GM18951 (cell line): ENCODE data around the gene TMPRSS2.

Source experiments
- POLR2A ChIP-seq: IDR thresholded peaks from 4 replicates; pipeline ENCODE4 v1.6.1; 2011; ENCODE audit warnings: mild to moderate bottlenecking; ENCODE audit not compliant: insufficient read length, insufficient read depth; ENCODE audit errors: extremely low read depth
- in situ Hi-C: fragments of 300-500 bp; cut with MboI; formaldehyde crosslinking; loops from one replicate; pipeline ENCODE4 v1.12.0; 2022; ENCODE audit warnings: low sequenced_read_pairs, mixed read lengths, inconsistent platforms; ENCODE audit not compliant: unreplicated experiment

TMPRSS2 gene

DNA sequence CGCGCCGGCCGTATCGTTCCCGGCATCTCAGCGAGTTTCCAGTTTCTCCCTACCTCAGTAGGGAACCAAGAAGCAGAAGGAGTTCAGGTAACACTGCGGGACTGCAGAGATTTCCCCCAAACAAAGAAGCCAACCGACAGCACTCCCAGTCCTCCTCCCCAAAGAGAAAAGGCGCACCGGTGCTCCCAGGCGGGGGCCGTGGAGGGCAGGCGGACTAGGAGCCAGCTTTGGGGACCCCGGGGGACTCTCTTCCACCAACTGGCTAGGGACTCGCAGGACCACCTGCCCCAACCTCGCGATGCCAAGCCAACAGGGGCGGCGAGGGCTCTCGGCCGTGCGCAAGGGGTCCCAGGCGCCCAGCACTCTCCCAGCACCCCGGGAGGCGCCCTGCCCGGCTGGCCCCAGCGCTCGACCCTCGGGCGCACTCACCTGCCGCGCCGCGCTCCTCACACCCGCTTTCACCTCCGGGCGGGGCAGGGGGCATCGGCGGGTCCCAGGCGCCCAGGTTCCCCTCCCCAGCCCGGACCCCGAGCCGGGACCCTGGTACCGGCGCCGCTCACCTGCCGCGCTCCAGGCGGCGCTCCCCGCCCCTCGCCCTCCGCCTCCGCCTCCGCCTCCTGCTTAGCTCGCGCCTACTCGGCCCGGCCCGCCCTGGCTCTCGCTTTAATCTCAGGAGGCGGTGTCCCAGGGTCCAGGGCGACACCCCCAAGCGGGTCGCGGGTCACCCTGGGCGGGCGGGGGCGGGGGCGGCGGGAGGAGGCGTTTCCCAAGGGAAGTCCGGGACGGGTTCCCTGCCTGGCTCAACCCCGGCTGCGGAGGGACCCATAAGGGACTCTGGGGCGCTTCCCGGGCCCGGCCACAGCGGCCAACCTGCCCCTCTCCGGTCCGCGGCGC, at the start of gene TMPRSS2:
TMPRSS2 (minus strand) TSS at position 638 of the 894 bp plus-strand sequence. CDS start 10,025 bp downstream, outside the sequence.
- in situ Hi-C loops, result no loop called here
- TF ChIP-seq POLR2A, result no peak

DNA sequence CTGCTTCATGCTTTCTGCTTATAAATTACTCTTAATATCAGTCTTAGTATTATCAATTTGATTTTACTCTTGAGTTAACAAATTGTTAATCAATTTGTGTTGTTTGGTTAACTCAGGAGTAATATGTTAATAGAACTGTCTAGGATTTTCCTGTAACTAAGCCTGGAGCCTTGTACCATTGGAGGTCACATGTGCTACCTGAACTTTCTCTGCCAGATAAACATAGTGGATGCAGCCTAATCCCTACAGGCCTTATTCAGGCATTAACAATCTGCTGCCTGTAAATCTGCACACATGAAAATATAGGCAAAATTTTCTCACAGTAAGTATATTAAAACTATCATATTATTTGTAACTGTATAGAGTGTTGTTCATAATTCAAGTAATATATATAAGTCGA, 47.1 kb upstream of the TMPRSS2 start:
- in situ Hi-C loops, result no loop called here
- TF ChIP-seq POLR2A, result no peak

DNA sequence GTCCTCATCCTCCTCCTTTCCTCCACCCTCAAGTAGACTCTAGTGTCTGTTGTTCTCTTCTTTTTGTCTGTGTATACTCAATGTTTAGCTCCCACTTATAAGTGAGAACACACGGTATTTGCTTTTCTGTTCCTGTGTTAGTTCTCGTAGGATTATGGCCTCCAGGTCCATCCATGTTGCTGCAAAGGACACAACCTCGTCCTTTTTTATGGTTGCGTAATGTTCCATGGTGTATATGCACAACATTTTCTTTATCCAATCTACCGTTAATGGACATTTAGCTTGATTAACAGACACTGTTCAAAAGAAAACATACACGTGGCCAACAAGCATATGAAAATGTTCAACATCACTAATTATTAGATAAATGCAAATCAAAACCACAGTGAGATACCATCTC, 44.3 kb upstream of the TMPRSS2 start:
- in situ Hi-C loops, result no loop called here
- TF ChIP-seq POLR2A, result no peak

DNA sequence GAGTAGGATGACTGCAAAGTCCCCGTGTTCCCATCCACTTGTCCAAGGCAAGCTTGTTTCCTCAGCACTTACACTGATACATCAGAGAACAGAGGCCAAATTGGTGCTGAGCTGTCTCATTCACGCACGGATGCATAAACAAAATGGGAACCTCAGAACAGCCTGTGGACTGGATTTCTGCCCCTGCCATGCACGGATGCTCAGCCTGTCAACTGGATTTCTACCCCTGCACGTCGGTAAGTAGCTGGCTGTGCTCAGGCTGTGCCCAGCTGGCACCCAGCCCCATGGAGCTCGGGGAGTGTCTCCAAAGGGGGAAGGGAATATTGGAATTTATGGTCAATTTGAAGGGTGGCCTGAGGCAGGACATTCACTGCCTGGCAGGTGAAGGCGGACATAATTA, 40.8 kb upstream of the TMPRSS2 start:
- no peak for TF ChIP-seq POLR2A
- in situ Hi-C loops, result no loop called here

DNA sequence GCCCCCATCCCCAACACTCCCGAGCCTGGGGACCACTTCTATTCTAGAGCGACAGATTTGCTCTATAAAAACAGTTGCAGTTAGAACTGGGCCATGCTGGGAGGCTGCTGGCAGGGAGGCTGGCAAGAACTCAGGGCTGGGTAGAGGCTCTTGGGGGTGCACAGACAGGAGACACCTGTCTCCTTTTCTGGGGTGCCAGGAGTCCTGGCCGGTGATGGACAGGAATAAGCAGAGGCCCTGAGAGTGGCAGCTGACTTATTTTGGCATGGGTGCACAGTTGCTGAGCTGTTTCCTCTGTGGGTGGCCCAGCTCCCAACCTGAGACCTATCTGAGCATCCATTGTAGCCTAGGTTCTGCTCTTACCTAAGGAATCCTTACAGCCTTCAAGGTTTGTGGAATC, 39.2 kb upstream of the TMPRSS2 start:
- in situ Hi-C loops, result no loop called here

DNA sequence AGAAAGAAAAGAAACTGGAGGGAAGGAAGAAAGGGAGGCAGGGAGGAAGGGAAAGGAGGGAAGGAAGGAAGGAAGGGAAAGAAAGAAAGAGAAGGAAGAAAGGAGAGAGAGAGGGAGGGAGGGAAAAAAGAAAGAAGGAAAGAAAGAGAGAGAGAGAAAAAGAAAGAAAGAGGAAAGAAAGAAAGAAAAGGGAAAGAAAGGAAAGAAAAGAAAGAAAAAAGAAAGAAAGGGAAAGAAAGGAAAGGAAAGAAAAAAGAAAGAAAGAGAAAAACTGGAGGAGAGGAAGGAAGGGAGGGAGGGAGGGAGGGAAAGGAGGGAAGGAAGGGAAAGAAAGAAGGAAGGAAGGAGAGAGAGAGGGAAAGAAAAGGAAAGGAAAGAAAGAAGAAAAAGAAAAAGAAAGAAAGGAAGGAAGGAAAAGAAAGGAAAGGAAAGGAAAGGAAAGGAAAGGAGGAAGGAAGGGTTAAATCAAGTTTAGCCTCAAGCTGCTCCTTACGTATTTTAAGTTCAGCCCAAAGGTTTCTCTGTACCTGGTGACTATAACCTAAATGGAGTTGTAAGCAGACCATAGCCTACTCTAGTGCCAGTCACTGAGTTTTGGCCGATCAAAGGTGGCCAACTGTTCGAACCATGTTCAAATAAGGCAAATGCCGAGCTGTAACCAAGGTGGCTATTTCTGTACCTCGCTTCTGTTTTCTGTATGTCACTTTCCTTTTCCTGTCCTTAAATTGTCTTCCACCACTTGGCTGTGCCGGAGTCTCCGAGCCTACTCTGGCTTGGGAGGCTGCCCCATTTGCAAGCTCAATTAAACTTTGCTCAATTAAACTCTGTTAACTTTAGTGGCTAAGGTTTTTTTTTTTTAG, 37.8 kb upstream of the TMPRSS2 start:
- no peak for TF ChIP-seq POLR2A
- in situ Hi-C loops, result no loop called here

More for the DNA sequence above, 39.2 kb upstream of the TMPRSS2 start:
- TF ChIP-seq POLR2A, result no peak

DNA sequence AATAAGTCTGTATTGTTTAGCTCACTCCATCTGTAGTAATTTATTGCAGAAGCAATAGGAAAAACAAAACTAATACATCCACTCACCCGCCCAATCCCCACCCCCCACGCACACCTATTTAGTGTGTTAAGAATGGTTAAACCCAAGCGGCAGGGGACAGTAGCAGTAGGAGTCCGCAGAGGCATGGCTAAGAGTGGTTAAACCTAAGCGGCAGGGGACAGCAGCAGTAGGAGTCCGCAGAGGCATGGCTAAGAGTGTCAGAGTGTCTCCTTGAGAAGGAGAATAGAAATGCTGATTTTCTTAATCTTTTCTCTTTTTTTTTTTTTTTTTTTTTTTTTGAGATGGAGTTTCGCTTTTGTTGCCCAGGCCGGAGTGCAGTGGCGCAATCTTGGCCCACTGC, 34.8 kb upstream of the TMPRSS2 start:
- TF ChIP-seq POLR2A, result no peak
- in situ Hi-C loops, result no loop called here

DNA sequence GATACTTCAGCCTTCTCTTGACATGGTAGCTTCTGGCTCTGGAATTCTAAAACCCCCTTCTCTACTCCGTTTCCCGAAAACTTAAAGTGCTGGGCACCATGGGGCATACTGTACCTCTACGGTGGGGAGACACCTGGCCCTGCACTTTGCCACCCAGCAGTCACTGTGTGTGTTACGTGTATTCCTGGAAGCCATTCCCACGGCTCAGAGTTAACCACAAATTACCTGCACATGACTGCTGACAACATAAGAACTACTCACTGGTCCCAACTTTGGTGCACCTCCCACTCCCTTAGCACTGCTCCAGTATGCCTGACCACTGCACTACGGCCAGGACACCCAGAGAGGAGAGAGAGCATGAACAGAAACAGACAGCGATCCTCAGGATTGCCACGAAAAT, 29.4 kb upstream of the TMPRSS2 start:
- in situ Hi-C loops, result no loop called here
- TF ChIP-seq POLR2A, result no peak

DNA sequence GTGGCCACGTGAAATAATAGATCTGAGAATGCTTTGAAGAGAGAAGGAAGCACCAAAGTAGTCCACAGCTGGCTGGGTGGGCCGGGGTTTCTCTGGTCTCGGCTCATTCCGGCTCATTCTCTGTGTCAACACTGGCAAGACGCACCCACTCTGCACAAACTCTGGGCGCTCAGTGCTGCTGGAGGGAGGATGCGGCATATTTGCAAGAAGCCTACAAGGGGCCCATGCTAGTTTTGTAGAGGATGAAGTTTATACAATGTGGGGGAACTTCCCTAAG, 28.8 kb upstream of the TMPRSS2 start:
- in situ Hi-C loops, result no loop called here
- no peak for TF ChIP-seq POLR2A

DNA sequence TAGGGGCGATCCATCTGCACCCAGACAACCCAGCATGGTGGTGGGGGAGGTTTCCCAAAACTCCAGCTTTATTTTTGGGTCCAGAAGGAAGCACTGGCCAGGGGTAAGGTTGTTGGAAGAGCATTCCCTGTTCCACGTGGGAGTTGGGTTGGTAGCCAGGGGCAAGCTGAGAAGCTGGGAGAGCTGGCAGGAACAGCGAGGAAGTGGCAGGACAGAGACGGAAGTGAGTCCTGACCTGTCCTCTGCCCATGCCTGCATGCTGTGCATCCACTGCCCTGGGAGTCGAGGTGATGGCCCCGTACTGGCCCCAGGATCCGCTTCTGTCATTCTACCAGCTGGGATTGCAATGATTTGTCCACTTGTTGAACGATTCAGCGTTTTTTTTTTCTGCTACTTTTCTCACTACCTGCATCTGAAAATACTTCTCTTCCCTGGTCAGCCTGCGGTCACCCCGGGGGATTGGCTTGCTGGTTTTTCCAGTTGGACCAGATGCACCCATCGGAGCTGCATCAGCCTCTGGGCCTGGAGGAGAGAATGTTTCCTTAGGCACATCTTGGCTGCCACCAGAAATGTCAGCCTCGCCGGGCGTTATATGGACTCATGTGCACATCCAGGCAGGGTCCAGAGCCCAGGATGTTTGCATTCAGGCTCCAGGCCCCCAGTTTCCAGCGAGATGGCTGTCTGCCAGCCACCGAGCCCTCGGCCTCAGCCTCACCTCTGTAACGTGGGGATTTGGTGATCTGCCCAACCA, 28.3 kb upstream of the TMPRSS2 start:
- in situ Hi-C loops, result no loop called here
- TF ChIP-seq POLR2A, result no peak

DNA sequence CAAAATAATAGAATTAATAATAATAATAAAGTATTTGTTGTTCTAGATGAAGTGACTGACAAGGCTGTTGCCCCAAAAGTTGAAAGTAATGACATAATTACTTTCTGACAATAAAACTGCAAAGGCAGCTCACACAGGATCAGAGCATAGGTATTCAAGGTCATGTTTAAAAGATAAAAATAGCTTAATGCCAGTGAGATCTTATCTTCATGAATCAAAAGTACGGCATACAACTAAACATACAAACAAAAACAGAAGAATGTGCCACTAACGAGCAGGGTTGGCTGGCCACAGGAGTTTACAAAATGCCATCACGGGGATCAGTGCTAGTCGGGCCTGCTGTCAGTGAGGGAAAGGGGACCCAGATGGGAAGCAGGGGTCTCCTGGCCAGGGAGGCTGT, 22.4 kb upstream of the TMPRSS2 start:
- in situ Hi-C loops, result no loop called here
- no peak for TF ChIP-seq POLR2A

DNA sequence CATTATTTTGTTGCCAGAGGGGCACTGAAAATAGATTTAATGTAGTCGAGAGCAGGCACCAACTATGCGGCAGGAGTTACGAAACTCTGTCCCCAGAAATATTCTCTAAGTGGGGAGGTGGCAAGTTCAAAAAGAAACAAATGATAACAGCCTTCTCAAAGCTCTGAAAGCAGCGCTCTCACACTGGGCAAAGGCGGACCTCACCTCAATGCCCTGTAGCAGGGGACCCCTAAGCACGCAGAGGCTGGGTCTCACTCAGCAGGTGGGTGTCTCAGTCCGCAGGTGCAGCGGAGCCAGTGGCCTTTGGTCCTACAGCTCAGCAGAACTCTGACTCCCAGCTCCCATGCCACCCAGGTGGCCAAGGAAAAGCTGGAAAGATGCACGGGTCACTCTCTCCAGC, 21.8 kb upstream of the TMPRSS2 start:
- TF ChIP-seq POLR2A, result no peak
- in situ Hi-C loops, result no loop called here

DNA sequence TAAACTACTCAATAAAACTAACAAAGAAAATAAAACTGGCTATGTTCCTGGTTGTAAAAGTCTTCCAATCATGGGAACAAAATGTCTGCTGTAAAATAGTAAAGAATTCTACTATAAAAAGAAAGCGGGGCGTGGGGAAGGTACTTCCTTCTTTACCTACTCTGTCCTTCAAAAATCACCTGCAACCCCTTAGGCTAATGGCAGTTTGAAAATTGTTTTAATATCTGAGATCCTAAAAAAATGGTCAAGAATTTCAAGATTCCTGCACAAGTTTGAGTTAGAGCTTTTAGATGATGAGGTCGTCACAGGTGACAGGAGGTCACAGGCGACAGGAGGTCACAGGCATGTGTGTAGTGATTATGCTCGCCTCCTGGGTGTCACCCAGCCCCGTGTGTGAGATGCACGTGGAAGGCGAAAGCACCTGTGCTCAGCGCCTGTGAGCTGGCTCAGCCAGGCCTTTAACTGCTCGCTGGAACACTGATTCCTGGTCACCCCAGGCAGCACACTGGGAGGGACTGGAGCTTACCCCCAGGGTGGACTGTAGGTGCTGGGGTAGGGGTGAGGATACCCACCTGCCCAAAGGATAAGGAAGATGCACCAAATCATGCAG, 18.6 kb upstream of the TMPRSS2 start:
- no peak for TF ChIP-seq POLR2A
- in situ Hi-C loops, result no loop called here
